Osteocyte (in vitro differentiated cells): Measurements from ENCODE around the gene ATP13A1. TPM values are rescaled to one million over a fixed set of nuclear protein-coding genes. Genes with fewer than 3 reads are reported as not detected.

Source experiments
- DNase-seq: peaks from one replicate; pipeline ENCODE4 v3.0.0; 2021; ENCODE audit warnings: mixed read lengths; ENCODE audit not compliant: unreplicated experiment; ENCODE audit errors: extremely low spot score
- H3K27ac Mint-ChIP-seq: one replicate; pipeline ENCODE4 v1.8.0; 2021; ENCODE audit warnings: mild to moderate bottlenecking, mixed read lengths; ENCODE audit not compliant: unreplicated experiment
- H3K27me3 Mint-ChIP-seq: one replicate; pipeline ENCODE4 v1.8.0; 2021; ENCODE audit warnings: mixed read lengths; ENCODE audit not compliant: unreplicated experiment
- H3K36me3 Mint-ChIP-seq: one replicate; pipeline ENCODE4 v1.8.0; 2021; ENCODE audit warnings: mixed read lengths; ENCODE audit not compliant: unreplicated experiment
- H3K4me1 Mint-ChIP-seq: one replicate; pipeline ENCODE4 v1.8.0; 2021; ENCODE audit warnings: mixed read lengths; ENCODE audit not compliant: unreplicated experiment
- H3K4me3 Mint-ChIP-seq: one replicate; pipeline ENCODE4 v1.8.0; 2021; ENCODE audit warnings: mild to moderate bottlenecking, moderate library complexity, mixed read lengths; ENCODE audit not compliant: unreplicated experiment
- H3K9me3 Mint-ChIP-seq: one replicate; pipeline ENCODE4 v1.8.0; 2021; ENCODE audit warnings: mixed read lengths; ENCODE audit not compliant: unreplicated experiment
- total RNA-seq: library from RNA; stranded (reverse); gene quantifications from 2 replicates; pipeline ENCODE4 v1.2.1, GENCODE V29; 2021
- TF ChIP-seq, protein P1 (sequence below): fragments of 200-600 bp; sonication (generic); IDR thresholded peaks from 2 replicates; pipeline ENCODE4 v1.5.0; 2021; ENCODE audit warnings: antibody characterized with exemption, mild to moderate bottlenecking, moderate library complexity

Gene ATP13A1
- total RNA-seq, 1 donor from 2014 or later: 67.2 TPM

DNA sequence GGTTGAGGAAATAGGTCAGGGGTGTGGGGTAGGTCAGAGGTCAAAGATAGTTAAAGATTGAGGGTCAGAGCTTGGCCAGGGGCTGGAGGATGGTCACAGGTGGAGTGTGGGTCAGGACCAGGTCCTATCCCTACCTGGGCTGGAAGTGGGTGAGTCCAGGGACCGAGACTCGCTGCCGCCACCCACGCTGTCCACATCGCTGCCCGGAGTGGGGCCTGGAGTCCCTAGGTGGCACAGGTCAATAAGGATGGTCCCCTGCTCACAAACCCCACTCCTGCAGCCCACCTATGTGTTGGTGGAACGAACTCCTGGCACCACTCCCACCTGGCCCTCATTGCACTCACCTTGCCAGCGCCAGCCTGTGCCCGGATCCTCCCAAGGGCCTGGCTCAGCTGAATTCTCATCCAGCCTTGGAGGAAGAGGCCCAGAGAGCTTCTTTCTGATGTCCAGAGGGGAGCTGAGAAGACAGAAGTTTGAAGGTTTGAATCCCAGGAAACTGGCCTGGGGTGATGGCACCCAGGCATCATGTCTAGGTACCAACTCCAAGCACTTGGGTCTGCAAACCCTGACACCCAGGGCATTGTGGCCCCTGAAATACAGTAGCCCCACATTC, 26.8 kb downstream of the ATP13A1 start:
- Mint-ChIP-seq H3K27me3 (no peaks in the 10 kb centered on the region), H3K27ac (no peak overlapping the region), H3K4me1 (no peaks in the 10 kb centered on the region), H3K36me3 (peaks cover 18% of the 10 kb centered on the region), H3K4me3 (no peak overlapping the region), H3K9me3 (no peaks in the 10 kb centered on the region)
- TF ChIP-seq, protein P1, sequence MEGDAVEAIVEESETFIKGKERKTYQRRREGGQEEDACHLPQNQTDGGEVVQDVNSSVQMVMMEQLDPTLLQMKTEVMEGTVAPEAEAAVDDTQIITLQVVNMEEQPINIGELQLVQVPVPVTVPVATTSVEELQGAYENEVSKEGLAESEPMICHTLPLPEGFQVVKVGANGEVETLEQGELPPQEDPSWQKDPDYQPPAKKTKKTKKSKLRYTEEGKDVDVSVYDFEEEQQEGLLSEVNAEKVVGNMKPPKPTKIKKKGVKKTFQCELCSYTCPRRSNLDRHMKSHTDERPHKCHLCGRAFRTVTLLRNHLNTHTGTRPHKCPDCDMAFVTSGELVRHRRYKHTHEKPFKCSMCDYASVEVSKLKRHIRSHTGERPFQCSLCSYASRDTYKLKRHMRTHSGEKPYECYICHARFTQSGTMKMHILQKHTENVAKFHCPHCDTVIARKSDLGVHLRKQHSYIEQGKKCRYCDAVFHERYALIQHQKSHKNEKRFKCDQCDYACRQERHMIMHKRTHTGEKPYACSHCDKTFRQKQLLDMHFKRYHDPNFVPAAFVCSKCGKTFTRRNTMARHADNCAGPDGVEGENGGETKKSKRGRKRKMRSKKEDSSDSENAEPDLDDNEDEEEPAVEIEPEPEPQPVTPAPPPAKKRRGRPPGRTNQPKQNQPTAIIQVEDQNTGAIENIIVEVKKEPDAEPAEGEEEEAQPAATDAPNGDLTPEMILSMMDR: no peak
- no peak for DNase-seq

DNA sequence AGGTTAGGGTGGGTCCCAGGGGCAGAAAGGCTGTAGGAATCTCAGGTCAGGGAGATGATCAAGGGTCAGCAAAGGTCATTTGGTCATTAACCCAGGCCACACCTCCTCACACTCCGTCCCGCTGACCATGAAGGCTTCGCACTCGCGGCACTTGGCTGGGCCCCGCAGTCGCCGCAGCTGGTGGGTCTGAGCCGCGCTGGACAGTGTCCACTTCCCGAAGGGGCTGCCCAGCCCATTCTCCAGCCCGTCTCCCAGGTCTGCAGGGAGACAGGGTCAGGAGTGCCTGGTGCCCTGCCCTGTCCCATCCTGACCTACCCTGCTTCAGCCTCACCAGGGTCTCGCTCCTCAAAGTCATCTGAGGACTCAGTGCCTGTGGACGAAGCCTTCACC, 28.2 kb downstream of the ATP13A1 start:
- no peak overlapping the region for H3K4me3 Mint-ChIP-seq
- H3K27ac Mint-ChIP-seq: no peak overlapping the region
- no peaks in the 10 kb centered on the region for H3K27me3 Mint-ChIP-seq

DNA sequence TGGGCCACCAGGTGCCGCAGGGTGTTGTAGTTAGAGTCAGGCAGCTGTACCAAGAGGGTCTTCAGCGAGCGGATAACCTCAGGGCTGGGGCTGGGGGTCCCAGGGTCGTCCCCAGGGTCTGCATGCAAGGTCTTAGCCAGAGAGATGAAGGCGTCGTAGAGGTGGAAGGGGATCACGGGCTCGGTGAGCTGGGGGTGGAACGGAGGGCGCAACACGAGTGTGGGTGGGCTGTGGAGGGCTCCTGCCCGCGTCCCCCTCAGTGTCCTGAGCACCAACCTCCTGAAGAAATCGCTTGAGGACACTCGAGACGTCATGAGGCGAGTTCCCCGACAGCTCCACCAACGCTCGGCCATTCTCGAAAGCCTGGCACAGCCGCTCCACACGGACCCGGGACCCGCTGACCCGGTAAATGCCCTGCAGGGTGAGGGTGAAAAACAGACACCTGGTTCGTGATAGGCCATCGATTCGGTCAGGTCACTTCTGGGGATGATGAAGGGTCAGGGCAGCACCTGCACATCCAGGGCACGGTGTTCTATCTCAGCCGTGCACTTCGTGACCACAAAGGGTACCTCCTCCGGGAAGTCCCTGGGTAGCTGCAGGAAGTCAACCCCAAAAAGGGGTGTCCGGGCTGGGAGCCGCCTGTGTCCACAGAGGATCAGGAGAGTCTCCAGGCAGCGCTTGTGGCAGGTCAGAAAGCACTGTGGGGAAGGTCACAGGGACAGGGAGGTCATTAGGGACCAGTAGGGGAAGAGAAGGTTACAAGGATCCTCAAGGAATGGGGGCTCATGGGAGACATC, 28.8 kb downstream of the ATP13A1 start:
- DNase-seq: no peak

More for the DNA sequence above, 28.2 kb downstream of the ATP13A1 start:
- H3K4me1 Mint-ChIP-seq: no peaks in the 10 kb centered on the region
- no peak for DNase-seq
- peaks cover 18% of the 10 kb centered on the region for H3K36me3 Mint-ChIP-seq
- no peaks in the 10 kb centered on the region for H3K9me3 Mint-ChIP-seq
- TF ChIP-seq, protein P1: no peak

DNA sequence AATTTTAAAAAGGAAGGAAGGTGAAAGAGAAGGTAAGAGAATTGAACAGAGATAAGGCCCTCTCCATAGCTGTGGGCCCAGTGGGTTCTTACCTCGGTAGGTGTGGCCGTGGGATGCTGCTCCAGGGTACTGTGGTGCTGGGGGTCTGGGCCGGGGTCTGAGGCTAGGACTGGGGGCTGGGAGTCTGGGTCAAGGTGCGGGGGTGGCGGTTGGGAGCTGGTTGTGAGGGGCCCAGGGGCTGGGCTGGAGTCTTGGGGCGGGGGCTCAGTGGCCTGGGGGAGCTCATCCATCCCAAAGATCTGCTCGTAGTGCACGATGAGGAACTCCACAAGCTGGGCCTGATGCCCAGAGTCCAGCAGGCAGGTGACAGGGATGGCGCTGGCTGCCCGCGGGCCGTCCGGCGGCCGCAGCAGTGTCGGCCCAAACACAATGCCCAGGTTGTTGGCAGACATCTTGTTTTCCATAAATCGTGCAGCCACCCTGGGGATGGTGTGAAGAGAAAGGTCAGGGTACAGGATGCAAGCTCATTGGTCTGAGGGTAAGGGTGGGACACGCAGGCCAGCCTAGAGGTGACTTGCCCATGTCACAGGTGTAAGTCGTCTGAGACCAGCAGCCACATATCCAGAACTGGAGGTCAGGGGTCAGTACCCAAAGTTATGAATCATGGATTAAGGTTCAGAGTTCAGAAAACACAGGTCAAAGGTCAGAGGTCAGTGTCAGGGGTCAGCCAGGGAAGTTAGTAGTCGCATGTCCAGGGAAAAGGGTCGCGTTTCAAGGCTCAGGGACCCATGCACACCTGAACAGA, 29.6 kb downstream of the ATP13A1 start:
- no peaks in the 10 kb centered on the region for H3K4me1 Mint-ChIP-seq
- DNase-seq: no peak
- H3K27me3 Mint-ChIP-seq: no peaks in the 10 kb centered on the region
- no peak overlapping the region for H3K27ac Mint-ChIP-seq
- peaks cover 18% of the 10 kb centered on the region for H3K36me3 Mint-ChIP-seq
- H3K9me3 Mint-ChIP-seq: no peaks in the 10 kb centered on the region
- H3K4me3 Mint-ChIP-seq: no peak overlapping the region
- TF ChIP-seq, protein P1: no peak

More for the DNA sequence above, 28.8 kb downstream of the ATP13A1 start:
- Mint-ChIP-seq H3K36me3 (peaks cover 18% of the 10 kb centered on the region), H3K4me3 (no peak overlapping the region), H3K27me3 (no peaks in the 10 kb centered on the region), H3K27ac (no peak overlapping the region), H3K4me1 (no peaks in the 10 kb centered on the region), H3K9me3 (no peaks in the 10 kb centered on the region)
- TF ChIP-seq, protein P1: no peak
